Measurements from ENCODE around the gene LRP1B. TPM values are rescaled to one million over a fixed set of nuclear protein-coding genes. Genes with fewer than 3 reads are reported as not detected.

The LRP1B gene
- total and polyA plus RNA-seq, 2 experiments from 2014 or later = not detected

GRCh38 chr2:142139384-142139783 is 8.6 kb upstream of the LRP1B start:
- H3K4me1 ChIP-seq (ENCODE audit: insufficient read depth) = no peaks in the 10 kb centered on the region
- H3K36me3 ChIP-seq (ENCODE audit: low read depth) = no peaks in the 10 kb centered on the region
- TF ChIP-seq EZH2phosphoT487 (IDR thresholded peaks at IDR 0.05; ENCODE audit: insufficient read depth, low read depth) (no peak), EZH2 (IDR thresholded peaks at IDR 0.05; ENCODE audit: insufficient read depth, poor library complexity, severe bottlenecking) (no peak)
- no peaks in the 10 kb centered on the region for H3F3A ChIP-seq (ENCODE audit: insufficient read depth)
- no peak overlapping the region for H3K9ac ChIP-seq
- H3K4me2 ChIP-seq (ENCODE audit: unreplicated experiment) = no peak overlapping the region
- DNase-seq = no peak
- H3K27me3 ChIP-seq (replicated peaks; ENCODE audit: insufficient read depth) = peaks cover 17% of the 10 kb centered on the region
- H4K20me1 ChIP-seq (ENCODE audit: insufficient read depth) = no peaks in the 10 kb centered on the region
- no peaks in the 10 kb centered on the region for H3K9me2 ChIP-seq (ENCODE audit: insufficient read depth)
- no peak overlapping the region for H3K4me3 ChIP-seq
- in situ Hi-C loops (cut with MboI) = no loop called here
- H3K9me3 ChIP-seq (ENCODE audit: low read depth) = no peaks in the 10 kb centered on the region
- no peak overlapping the region for H2AFZ ChIP-seq
- 54 to 64% methylated on average over 4 of the region's 4 CpGs for WGBS, 2 experiments (ENCODE audit: low coverage in 1 of 2, low lambda C conversion rate in 2 of 2, missing lambda C conversion rate in 2 of 2)
- no peaks in the 10 kb centered on the region for H3K79me2 ChIP-seq (ENCODE audit: insufficient read depth)
- H3K27ac ChIP-seq = no peak overlapping the region

GRCh38 chr2:142136571-142136970 is 5.8 kb upstream of the LRP1B start:
- no peak overlapping the region for H3K4me3 ChIP-seq
- peak; percentile 5 for DNase-seq
- H3K27me3 ChIP-seq (replicated peaks; ENCODE audit: insufficient read depth) = peaks cover 33% of the 10 kb centered on the region
- no peak overlapping the region for H3K9ac ChIP-seq
- no peak overlapping the region for H3K4me2 ChIP-seq (ENCODE audit: unreplicated experiment)
- no peaks in the 10 kb centered on the region for H3F3A ChIP-seq (ENCODE audit: insufficient read depth)
- H3K9me2 ChIP-seq (ENCODE audit: insufficient read depth) = no peaks in the 10 kb centered on the region
- H3K9me3 ChIP-seq (ENCODE audit: low read depth) = no peaks in the 10 kb centered on the region
- in situ Hi-C loops (cut with MboI) = no loop called here
- no peaks in the 10 kb centered on the region for H4K20me1 ChIP-seq (ENCODE audit: insufficient read depth)
- H2AFZ ChIP-seq = no peak overlapping the region
- no peaks in the 10 kb centered on the region for H3K4me1 ChIP-seq (ENCODE audit: insufficient read depth)
- H3K36me3 ChIP-seq (ENCODE audit: low read depth) = no peaks in the 10 kb centered on the region
- TF ChIP-seq EZH2 (IDR thresholded peaks at IDR 0.05; ENCODE audit: insufficient read depth, poor library complexity, severe bottlenecking) = no peak
- TF ChIP-seq EZH2phosphoT487 (IDR thresholded peaks at IDR 0.05; ENCODE audit: insufficient read depth, low read depth) = no peak
- H3K79me2 ChIP-seq (ENCODE audit: insufficient read depth) = no peaks in the 10 kb centered on the region
- H3K27ac ChIP-seq = no peak overlapping the region

GRCh38 chr2:142134911-142135310 is 4.1 kb upstream of the LRP1B start:
- H3F3A ChIP-seq (ENCODE audit: insufficient read depth) = no peaks in the 10 kb centered on the region
- H3K27ac ChIP-seq = no peak overlapping the region
- peaks cover 5% of the 10 kb centered on the region; the same call in 1 of the 2 replicates for H3K4me1 ChIP-seq (ENCODE audit: insufficient read depth)
- WGBS, 2 experiments (ENCODE audit: low coverage in 1 of 2, low lambda C conversion rate in 2 of 2, missing lambda C conversion rate in 2 of 2) = 38 to 45% methylated on average over 3 of the region's 3 CpGs
- no peaks in the 10 kb centered on the region for H3K9me3 ChIP-seq (ENCODE audit: low read depth)
- no peaks in the 10 kb centered on the region for H3K36me3 ChIP-seq (ENCODE audit: low read depth)
- no peak for TF ChIP-seq EZH2 (IDR thresholded peaks at IDR 0.05; ENCODE audit: insufficient read depth, poor library complexity, severe bottlenecking)
- no peak for TF ChIP-seq EZH2phosphoT487 (IDR thresholded peaks at IDR 0.05; ENCODE audit: insufficient read depth, low read depth)
- peaks cover 38% of the 10 kb centered on the region for H3K27me3 ChIP-seq (replicated peaks; ENCODE audit: insufficient read depth)
- H3K79me2 ChIP-seq (ENCODE audit: insufficient read depth) = no peaks in the 10 kb centered on the region
- H3K4me3 ChIP-seq = no peak overlapping the region
- H3K4me2 ChIP-seq (ENCODE audit: unreplicated experiment) = no peak overlapping the region
- H2AFZ ChIP-seq = no peak overlapping the region
- no peak overlapping the region for H3K9ac ChIP-seq
- DNase-seq = no peak
- H3K9me2 ChIP-seq (ENCODE audit: insufficient read depth) = no peaks in the 10 kb centered on the region
- H4K20me1 ChIP-seq (ENCODE audit: insufficient read depth) = no peaks in the 10 kb centered on the region
- in situ Hi-C loops (cut with MboI) = no loop called here

GRCh38 chr2:142130111-142131009 is 456 bp downstream of the LRP1B start:
- peak; percentile 69 for DNase-seq
- Histone ChIP-seq H3K4me2 (ENCODE audit: unreplicated experiment) (peak overlapping the region; percentile 81), H3K4me3 (peak overlapping the region; percentile 73), H3K36me3 (ENCODE audit: low read depth) (no peaks in the 10 kb centered on the region), H3F3A (ENCODE audit: insufficient read depth) (no peaks in the 10 kb centered on the region), H3K9ac (0 out of 2 replicates have a peak overlapping the region, but pooled peaks have one; percentile 17), H3K27ac (no peak overlapping the region), H3K4me1 (ENCODE audit: insufficient read depth) (peaks cover 6% of the 10 kb centered on the region; the same call in 1 of the 2 replicates), H4K20me1 (ENCODE audit: insufficient read depth) (no peaks in the 10 kb centered on the region), H3K27me3 (replicated peaks; ENCODE audit: insufficient read depth) (peaks cover 43% of the 10 kb centered on the region), H2AFZ (peak overlapping the region; percentile 77), H3K9me2 (ENCODE audit: insufficient read depth) (no peaks in the 10 kb centered on the region), H3K79me2 (ENCODE audit: insufficient read depth) (no peaks in the 10 kb centered on the region), H3K9me3 (ENCODE audit: low read depth) (no peaks in the 10 kb centered on the region)
- no peak for TF ChIP-seq EZH2 (IDR thresholded peaks at IDR 0.05; ENCODE audit: insufficient read depth, poor library complexity, severe bottlenecking)
- TF ChIP-seq EZH2phosphoT487 (IDR thresholded peaks at IDR 0.05; ENCODE audit: insufficient read depth, low read depth) = no peak
- 2% methylated on average over 63 to 68 of the region's 68 CpGs for WGBS, 2 experiments (ENCODE audit: low coverage in 1 of 2, low lambda C conversion rate in 2 of 2, missing lambda C conversion rate in 2 of 2)
- in situ Hi-C loops (cut with MboI) = no loop called here
